Mucosa of rectum (tissue), 2 donors: ENCODE results near the gene SYT2.

Experiments used
- H3K27ac ChIP-seq, 2 donors: one replicate each; pipeline ENCODE4 v1.7.0; 2013; ENCODE audit warnings: inconsistent platforms in 2 of 2, low read depth in 2 of 2, low read length in 2 of 2
- H3K27me3 ChIP-seq, 2 donors: one replicate each; pipeline ENCODE4 v1.7.0; 2013; ENCODE audit warnings: low read length in 2 of 2; ENCODE audit not compliant: control insufficient read depth in 2 of 2, insufficient read depth in 2 of 2
- H3K36me3 ChIP-seq, 2 donors: one replicate each; pipeline ENCODE4 v1.7.0; 2013; ENCODE audit warnings: low read length in 2 of 2; ENCODE audit not compliant: control insufficient read depth in 2 of 2, insufficient read depth in 2 of 2
- H3K4me1 ChIP-seq, 2 donors: one replicate each; pipeline ENCODE4 v1.7.0; 2013; ENCODE audit warnings: low read length in 2 of 2, mild to moderate bottlenecking in 1 of 2; ENCODE audit not compliant: control insufficient read depth in 2 of 2, insufficient read depth in 2 of 2
- H3K4me3 ChIP-seq, 2 donors: one replicate each; pipeline ENCODE4 v1.7.0; 2013; ENCODE audit warnings: low read length in 2 of 2
- H3K9ac ChIP-seq, 2 donors: one replicate each; pipeline ENCODE4 v1.7.0; 2013; ENCODE audit warnings: low read length in 2 of 2, low read depth in 1 of 2, mild to moderate bottlenecking in 1 of 2
- H3K9me3 ChIP-seq, 2 donors: one replicate each; pipeline ENCODE4 v1.7.0; 2013; ENCODE audit warnings: low read length in 2 of 2; ENCODE audit not compliant: control insufficient read depth in 2 of 2
- donor health status: healthy.
- donor health status: Normal muscosa, but diverticular disease.

The SYT2 gene

DNA sequence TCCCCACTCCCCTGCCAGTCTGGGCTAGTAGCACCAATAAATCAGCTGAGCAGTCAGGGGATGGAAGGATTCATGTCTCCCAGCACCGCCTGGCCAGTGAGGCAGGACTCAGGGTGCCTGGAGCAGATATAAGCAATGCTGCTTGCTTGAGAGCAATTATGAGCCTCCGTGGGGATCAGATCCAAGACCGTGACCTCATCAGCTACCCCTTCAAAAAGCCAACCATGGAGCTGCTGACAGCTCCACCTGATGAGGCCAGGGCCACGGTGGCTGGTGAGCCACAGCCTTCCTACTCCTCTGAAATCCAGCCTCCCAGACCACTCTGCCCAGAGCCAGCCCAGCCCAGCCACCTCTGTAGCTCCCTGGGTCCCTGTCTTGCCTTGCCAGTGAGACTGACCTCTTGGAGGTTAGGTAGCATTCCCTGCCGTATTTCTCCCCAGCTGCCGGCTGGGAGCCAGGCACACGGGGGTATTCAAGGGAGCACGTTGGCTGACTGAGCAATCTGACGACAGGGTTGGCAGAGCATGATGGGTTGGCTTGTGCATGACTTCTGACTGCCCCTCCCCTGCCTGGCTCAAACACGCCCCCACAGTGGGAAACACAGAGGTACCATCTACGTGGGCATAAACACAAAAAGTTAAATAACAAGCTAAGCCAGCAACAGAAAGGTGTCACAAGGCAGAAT, 28.4 kb downstream of the SYT2 start:
- Histone ChIP-seq H3K9ac (no peak overlapping the region), H3K27me3 (peaks cover 5 to 10% of the 10 kb centered on the region in 2 donors), H3K27ac (no peak overlapping the region), H3K9me3 (peaks cover 0 to 3% of the 10 kb centered on the region in 2 donors), H3K4me3 (no peak overlapping the region), H3K36me3 (no peaks in the 10 kb centered on the region), H3K4me1 (no peaks in the 10 kb centered on the region)

DNA sequence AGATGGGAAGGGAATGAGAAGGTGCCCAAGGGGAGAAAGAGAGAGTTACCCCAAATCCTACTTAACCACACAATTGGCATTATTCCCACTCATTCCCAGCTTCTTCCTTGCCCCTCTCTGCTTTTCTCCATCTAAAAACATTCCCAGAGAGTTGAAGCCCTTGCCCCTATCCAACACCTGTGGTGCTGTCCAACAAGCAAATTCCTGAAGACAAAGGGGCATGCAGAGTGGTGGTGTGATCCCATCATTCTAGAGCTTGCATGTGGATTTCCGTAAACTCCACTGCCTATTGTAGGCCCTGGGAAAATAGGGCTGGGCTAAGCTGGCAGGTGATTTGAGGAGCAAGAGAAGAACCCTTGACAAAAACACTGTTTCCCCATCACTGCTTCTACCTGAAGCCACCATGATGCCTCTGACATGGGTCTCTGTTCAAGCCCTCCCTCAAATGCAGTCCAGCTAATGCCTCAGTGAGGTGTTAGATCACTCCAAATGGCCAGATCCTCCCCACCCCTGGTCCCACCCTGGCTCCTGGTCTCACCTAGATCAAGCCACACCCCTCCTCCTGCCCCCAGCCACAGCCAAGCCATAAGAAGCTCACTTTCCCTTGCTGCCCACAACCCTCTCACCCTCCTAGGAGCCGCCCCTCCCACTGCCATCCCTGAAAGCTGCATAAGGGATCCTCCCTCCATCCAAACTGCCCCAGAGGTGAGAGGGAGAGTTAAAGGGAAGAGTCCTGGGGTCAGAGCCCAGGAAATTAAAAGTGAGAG, 29.5 kb downstream of the SYT2 start:
- peaks cover 5 to 10% of the 10 kb centered on the region in 2 donors for H3K27me3 ChIP-seq
- no peak overlapping the region for H3K4me3 ChIP-seq
- H3K9ac ChIP-seq: no peak overlapping the region
- H3K27ac ChIP-seq: no peak overlapping the region
- H3K36me3 ChIP-seq: no peaks in the 10 kb centered on the region
- peaks cover 0 to 3% of the 10 kb centered on the region in 2 donors for H3K9me3 ChIP-seq
- H3K4me1 ChIP-seq: no peaks in the 10 kb centered on the region

DNA sequence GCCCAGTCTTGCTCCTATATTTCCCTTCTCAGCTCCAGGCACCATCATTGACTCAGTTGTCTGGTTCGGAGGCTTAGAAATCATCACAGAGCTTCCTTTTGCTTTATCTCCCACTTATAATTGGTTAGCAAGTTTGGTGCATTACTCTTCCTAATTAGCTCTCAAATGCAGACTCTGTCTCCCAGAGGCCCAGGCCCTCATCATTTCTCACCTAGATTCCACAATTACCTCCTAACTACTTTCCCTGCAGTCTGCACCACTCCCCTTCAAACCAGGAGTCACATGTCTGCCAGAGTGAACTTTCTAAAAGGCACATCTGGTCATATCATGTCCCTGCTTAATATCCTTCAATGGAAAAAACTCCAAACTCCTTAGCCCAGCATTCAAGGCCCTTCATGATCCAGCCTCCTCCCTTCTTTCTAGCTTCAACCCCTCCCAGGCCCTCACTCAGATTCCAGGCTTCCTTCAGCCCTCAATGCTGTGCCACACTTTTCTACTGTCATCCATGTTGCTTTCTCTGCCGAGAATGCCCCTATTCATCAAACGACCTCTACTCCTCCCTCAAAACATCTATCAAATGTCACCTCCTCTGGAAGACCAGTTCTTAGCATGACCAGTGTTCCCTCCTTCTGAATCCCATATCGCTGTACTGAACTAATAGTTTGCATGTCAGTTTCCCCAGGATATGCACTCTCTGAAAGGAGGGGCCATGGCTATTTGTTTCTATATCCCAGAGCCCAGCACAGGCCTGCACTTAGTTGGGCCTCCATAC, 30.7 kb downstream of the SYT2 start:
- no peak overlapping the region for H3K9ac ChIP-seq
- no peaks in the 10 kb centered on the region for H3K36me3 ChIP-seq
- no peak overlapping the region for H3K4me3 ChIP-seq
- H3K27me3 ChIP-seq: peaks cover 2 to 10% of the 10 kb centered on the region in 2 donors
- no peaks in the 10 kb centered on the region for H3K4me1 ChIP-seq
- H3K9me3 ChIP-seq: peaks cover 0 to 3% of the 10 kb centered on the region in 2 donors
- H3K27ac ChIP-seq: no peak overlapping the region

DNA sequence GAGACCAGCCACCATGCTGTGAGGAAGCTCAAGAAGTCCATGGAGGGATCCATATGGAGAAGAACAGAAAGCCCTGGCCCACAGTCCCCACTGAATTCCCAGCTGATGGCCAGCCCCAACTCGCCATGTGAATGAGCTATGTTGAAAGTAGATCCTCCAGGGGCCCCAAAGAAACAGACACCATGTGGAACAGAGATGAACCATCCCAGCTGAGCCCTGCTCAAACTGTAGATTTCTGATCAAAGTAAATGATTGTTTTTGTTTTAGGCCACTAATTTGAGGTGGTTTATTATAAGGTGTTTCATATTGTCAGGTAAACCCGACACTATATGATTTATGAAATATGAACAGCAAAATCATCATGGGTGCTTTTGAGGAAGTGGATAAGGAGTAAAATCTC, 32.8 kb downstream of the SYT2 start:
- Histone ChIP-seq H3K4me3 (no peak overlapping the region), H3K9me3 (peaks cover 0 to 3% of the 10 kb centered on the region in 2 donors), H3K27me3 (peaks cover 0 to 8% of the 10 kb centered on the region in 2 donors), H3K36me3 (no peaks in the 10 kb centered on the region), H3K4me1 (no peaks in the 10 kb centered on the region), H3K9ac (no peak overlapping the region), H3K27ac (no peak overlapping the region)

DNA sequence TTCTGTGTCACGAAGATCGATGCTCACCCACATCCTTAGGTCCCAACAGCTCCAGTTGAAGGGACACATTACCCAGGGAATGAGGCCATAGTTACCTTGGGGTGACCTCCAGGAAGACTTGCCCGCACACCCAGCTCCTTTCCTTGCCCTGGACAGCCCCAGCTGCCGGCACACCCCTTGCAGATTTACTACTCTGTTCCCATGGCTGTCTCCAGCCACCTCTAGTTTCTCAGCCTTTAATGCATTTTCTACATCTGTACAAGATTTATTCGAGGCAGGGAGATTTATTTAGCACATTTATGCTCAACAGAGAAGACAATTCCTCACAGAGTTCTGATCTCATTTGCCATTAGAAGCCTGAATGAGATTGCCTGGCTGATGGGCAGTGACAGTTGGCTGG, 36.7 kb downstream of the SYT2 start:
- no peak overlapping the region for H3K4me3 ChIP-seq
- no peaks in the 10 kb centered on the region for H3K36me3 ChIP-seq
- no peak overlapping the region for H3K9ac ChIP-seq
- H3K27me3 ChIP-seq: no peaks in the 10 kb centered on the region
- H3K9me3 ChIP-seq: peaks cover 0 to 3% of the 10 kb centered on the region in 2 donors
- H3K27ac ChIP-seq: no peak overlapping the region
- no peaks in the 10 kb centered on the region for H3K4me1 ChIP-seq

DNA sequence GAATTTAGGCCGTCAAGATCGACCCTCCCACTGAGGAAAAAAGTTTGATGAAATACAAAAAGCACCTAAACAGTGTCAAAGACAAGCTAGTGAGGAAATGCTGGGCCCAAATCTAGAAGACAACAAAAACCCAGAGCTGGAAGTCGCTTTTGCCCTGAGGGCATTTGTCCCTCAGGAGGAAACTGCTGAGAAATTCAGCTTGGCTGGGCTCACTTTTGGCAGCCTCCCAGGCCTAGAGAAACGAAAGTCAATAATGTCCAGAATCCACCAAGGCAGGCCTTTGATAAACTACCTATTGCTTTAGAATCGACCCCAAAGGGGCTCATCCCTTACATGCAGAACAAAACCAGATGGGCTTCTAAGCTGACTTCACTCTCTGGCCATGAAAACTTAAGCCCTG, 38.9 kb downstream of the SYT2 start:
- H3K36me3 ChIP-seq: no peaks in the 10 kb centered on the region
- no peak overlapping the region for H3K9ac ChIP-seq
- no peaks in the 10 kb centered on the region for H3K9me3 ChIP-seq
- no peaks in the 10 kb centered on the region for H3K4me1 ChIP-seq
- no peaks in the 10 kb centered on the region for H3K27me3 ChIP-seq
- no peak overlapping the region for H3K4me3 ChIP-seq
- no peak overlapping the region for H3K27ac ChIP-seq

DNA sequence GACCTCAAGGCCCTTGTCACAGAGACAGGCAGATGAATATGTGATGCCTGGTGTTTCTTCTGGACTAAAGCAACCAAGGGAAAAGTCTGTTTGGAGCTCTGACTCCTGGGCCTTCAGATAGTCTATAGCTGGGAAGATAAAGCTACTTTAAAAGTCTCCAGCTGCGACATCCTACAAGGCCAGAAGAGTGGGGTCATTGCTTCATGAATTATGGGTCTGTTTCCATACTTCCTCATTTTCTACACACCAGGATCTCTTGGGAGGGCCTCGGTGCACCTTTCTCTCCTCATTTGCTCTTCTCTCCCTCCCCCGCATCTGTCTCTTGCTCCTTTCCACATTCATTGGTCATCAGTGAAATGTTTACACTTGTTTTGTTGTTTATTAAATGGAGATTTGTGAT, 44.8 kb downstream of the SYT2 start:
- Histone ChIP-seq H3K4me1 (no peaks in the 10 kb centered on the region), H3K9ac (no peak overlapping the region), H3K9me3 (no peaks in the 10 kb centered on the region), H3K4me3 (no peak overlapping the region), H3K27ac (no peak overlapping the region), H3K36me3 (no peaks in the 10 kb centered on the region), H3K27me3 (peaks cover 0 to 9% of the 10 kb centered on the region in 2 donors)

DNA sequence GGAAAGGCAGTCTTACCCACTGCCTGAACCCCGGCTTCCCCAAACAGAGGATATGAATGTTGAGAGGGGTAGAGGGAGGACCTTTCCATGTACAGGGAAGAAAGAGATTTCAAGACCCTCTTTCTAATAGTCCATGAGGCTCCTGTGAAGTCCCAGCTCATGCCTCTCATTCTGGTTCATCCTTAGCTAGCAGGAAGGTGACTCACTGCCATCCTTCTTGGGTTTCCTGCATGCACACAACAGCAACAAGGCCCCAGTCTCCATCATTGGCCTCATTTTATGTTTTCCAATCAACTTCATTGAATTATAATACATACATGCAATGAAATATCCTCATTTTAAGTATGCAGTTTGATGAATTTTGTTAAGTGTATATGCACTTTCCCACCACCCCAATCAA, 46.2 kb downstream of the SYT2 start:
- Histone ChIP-seq H3K9me3 (no peaks in the 10 kb centered on the region), H3K36me3 (no peaks in the 10 kb centered on the region), H3K27ac (no peak overlapping the region), H3K4me1 (no peaks in the 10 kb centered on the region), H3K27me3 (peaks cover 0 to 12% of the 10 kb centered on the region in 2 donors), H3K4me3 (no peak overlapping the region), H3K9ac (no peak overlapping the region)

DNA sequence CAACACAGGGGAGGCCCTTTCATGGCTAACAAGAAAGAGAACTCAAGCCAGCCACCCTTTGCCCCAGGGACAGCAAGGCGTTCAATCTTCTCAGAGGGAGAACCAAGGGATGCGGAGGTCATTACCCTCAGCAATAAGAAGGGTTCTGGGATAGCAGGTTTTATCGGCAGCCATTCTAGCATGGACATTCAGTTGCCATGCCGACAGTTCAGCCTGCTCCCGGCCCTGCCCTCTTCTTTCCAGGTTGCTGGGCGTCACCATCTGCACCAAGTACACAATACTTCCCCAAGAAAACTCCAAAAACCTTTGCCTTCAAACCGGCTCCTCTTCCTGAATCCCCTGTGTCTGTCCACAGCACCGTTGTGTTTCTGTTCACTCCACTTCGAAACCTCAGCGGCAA, 47.1 kb downstream of the SYT2 start:
- H3K36me3 ChIP-seq: no peaks in the 10 kb centered on the region
- H3K9ac ChIP-seq: no peak overlapping the region
- no peak overlapping the region for H3K4me3 ChIP-seq
- H3K4me1 ChIP-seq: no peaks in the 10 kb centered on the region
- peaks cover 0 to 14% of the 10 kb centered on the region in 2 donors for H3K27me3 ChIP-seq
- H3K27ac ChIP-seq: no peak overlapping the region
- no peaks in the 10 kb centered on the region for H3K9me3 ChIP-seq

DNA sequence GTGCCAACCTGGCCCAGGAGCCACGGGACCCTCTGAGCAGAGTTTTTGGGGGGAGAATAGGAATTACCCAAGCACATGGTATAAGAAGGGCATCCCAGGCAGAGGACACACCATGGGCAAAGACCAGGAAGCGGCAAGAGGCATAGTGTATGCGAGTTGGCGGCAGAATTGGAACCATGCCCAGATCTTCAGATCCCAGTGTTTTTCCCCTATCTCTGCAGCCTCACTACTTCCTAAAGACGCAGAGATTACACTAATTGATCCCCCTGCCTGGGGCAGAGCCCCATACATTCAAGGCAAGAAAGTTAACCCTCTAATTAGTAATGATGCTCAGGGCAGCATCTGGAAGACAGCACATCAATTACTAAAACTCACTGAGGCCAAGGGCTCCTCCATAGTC, 48.2 kb downstream of the SYT2 start:
- H3K9ac ChIP-seq: no peak overlapping the region
- no peak overlapping the region for H3K27ac ChIP-seq
- H3K4me3 ChIP-seq: no peak overlapping the region
- no peaks in the 10 kb centered on the region for H3K36me3 ChIP-seq
- peaks cover 0 to 17% of the 10 kb centered on the region in 2 donors for H3K27me3 ChIP-seq
- no peaks in the 10 kb centered on the region for H3K4me1 ChIP-seq
- H3K9me3 ChIP-seq: no peaks in the 10 kb centered on the region
